HCT116 (cell line): Measurements from ENCODE around the gene GJE1. TPM values are rescaled to one million over a fixed set of nuclear protein-coding genes. Genes with fewer than 3 reads are reported as not detected.

Experiments
- ATAC-seq: fragments of 200-7000 bp; cut with Tn5 transposase; 2 replicates; pipeline ENCODE4 v1.9.1; 2020; ENCODE audit warnings: mild to moderate bottlenecking, moderate library complexity
- BruUV-seq: library from RNA; stranded (reverse); fragments of 400-500 nt; replicated peaks from 2 replicates; lab custom pipeline; 2021; lab: Mats Ljungman, UMichigan
- CTCF ChIA-PET: fragments of 300-600 bp; sonication (Branson Sonifier 250); formaldehyde crosslinking; loops from one replicate; lab custom pipeline; 2021; ENCODE audit warnings: antibody characterized with exemption; lab: Charles Lee
- POLR2A ChIA-PET: fragments of 300-600, 350-600 bp; sonication (Branson Sonifier 250); formaldehyde crosslinking; loops from one replicate; lab custom pipeline; 2021; ENCODE audit warnings: antibody characterized with exemption; lab: Charles Lee
- RAD21 ChIA-PET, 2 experiments: fragments of 300-600 bp; sonication (Branson Sonifier 250); formaldehyde crosslinking; loops; one replicate each; lab custom pipeline; 2023; ENCODE audit warnings: low total read pairs in 2 of 2; ENCODE audit not compliant: uncharacterized antibody in 2 of 2, unreplicated experiment in 2 of 2, low non-redundant PET in 1 of 2; lab: Charles Lee
- DNase-seq: peaks from one replicate; pipeline ENCODE4 v3.0.0-alpha.2; 2010; ENCODE audit warnings: low read depth, low spot score
- H2AFZ ChIP-seq: fragments of 200-600 bp; shearing (Covaris generic), sonication (generic); 2 replicates; pipeline ENCODE4 v1.6.1; 2017; ENCODE audit warnings: low read depth, mixed run types, mixed read lengths, antibody characterized with exemption, low read length; ENCODE audit not compliant: poor library complexity, severe bottlenecking
- H3K27ac ChIP-seq: 2 replicates; pipeline ENCODE4 v1.5.1; 2012; ENCODE audit warnings: low read depth, low read length
- H3K27me3 ChIP-seq: fragments of 200-600 bp; sonication (generic); 2 replicates; pipeline ENCODE4 v1.6.1; 2016; ENCODE audit warnings: mixed run types, low read length, mixed read lengths; ENCODE audit not compliant: insufficient read depth
- H3K36me3 ChIP-seq, 2 experiments: fragments of 200-500 bp in 1 of 2; fragments of 200-600 bp in 1 of 2; sonication (Bioruptor generic) in 1 of 2; sonication (generic) in 1 of 2; 2 replicates each; pipeline versions ENCODE4 v1.5.1 to v1.6.1; 2014 to 2016; ENCODE audit warnings: low read length in 2 of 2, inconsistent platforms in 1 of 2, mixed read lengths in 1 of 2, mixed run types in 1 of 2; ENCODE audit not compliant: insufficient read depth in 2 of 2, control insufficient read depth in 1 of 2
- H3K4me1 ChIP-seq, 2 experiments: fragments of 200-600 bp in 1 of 2; sonication (generic) in 1 of 2; 2 replicates each; pipeline versions ENCODE4 v1.5.1 to v1.6.1; 2012 to 2017; ENCODE audit warnings: low read length in 2 of 2, inconsistent platforms in 1 of 2, mild to moderate bottlenecking in 1 of 2, mixed read lengths in 1 of 2, mixed run types in 1 of 2, moderate library complexity in 1 of 2; ENCODE audit not compliant: insufficient read depth in 2 of 2, control insufficient read depth in 1 of 2
- H3K4me2 ChIP-seq: fragments of 200-600 bp; sonication (generic); 2 replicates; pipeline ENCODE4 v1.6.1; 2017; ENCODE audit warnings: mixed run types, low read length, mixed read lengths
- H3K4me3 ChIP-seq, 2 experiments: fragments of 200-600 bp in 1 of 2; sonication (generic) in 1 of 2; replicated peaks in 1 of 2; 2 replicates each; pipeline ENCODE4 v1.5.1; 2011 to 2016; ENCODE audit warnings: low read length in 2 of 2, control low read depth in 1 of 2, low read depth in 1 of 2, mild to moderate bottlenecking in 1 of 2, mixed read lengths in 1 of 2, mixed run types in 1 of 2
- H3K79me2 ChIP-seq: fragments of 200-600 bp; sonication (generic); 2 replicates; pipeline ENCODE4 v1.6.1; 2017; ENCODE audit warnings: mild to moderate bottlenecking, mixed run types, low read length, moderate library complexity, mixed read lengths; ENCODE audit not compliant: insufficient read depth
- H3K9ac ChIP-seq: fragments of 200-600 bp; sonication (generic); 2 replicates; pipeline ENCODE4 v1.6.1; 2016; ENCODE audit warnings: low read length, mixed read lengths
- H3K9me2 ChIP-seq: fragments of 200-600 bp; sonication (generic), shearing (Covaris generic); 2 replicates; pipeline ENCODE4 v1.6.1; 2017; ENCODE audit warnings: mixed run types, mild to moderate bottlenecking, moderate library complexity; ENCODE audit not compliant: insufficient read depth
- H3K9me3 ChIP-seq, 2 experiments: fragments of 200-500 bp in 1 of 2; fragments of 200-600 bp in 1 of 2; sonication (Bioruptor generic) in 1 of 2; sonication (generic) in 1 of 2; 2 replicates each; pipeline ENCODE4 v1.6.1; 2014 to 2017; ENCODE audit warnings: low read length in 2 of 2, mixed read lengths in 2 of 2, inconsistent platforms in 1 of 2, low read depth in 1 of 2, mild to moderate bottlenecking in 1 of 2, mixed run types in 1 of 2, moderate library complexity in 1 of 2; ENCODE audit not compliant: control insufficient read depth in 1 of 2, insufficient read depth in 1 of 2
- H4K20me1 ChIP-seq: fragments of 200-600 bp; sonication (generic), shearing (Covaris generic); 2 replicates; pipeline ENCODE4 v1.6.1; 2017; ENCODE audit warnings: mixed run types, mild to moderate bottlenecking, moderate library complexity; ENCODE audit not compliant: insufficient read depth
- CBX3 ChIP-seq: IDR thresholded peaks from 2 replicates; pipeline ENCODE4 v1.6.1; 2012; ENCODE audit warnings: low read depth
- CTCF ChIP-seq, 3 experiments: fragments of 200-600 bp in 1 of 3; sonication (generic) in 1 of 3; IDR thresholded peaks in 2 of 3; conservative IDR thresholded peaks in 1 of 3; 2 replicates each; pipeline ENCODE4 v1.5.1; 2012 to 2017; ENCODE audit warnings: low read depth in 2 of 3, low read length in 2 of 3, antibody characterized with exemption in 1 of 3, borderline replicate concordance in 1 of 3, control low read depth in 1 of 3, mild to moderate bottlenecking in 1 of 3, mixed read lengths in 1 of 3, mixed run types in 1 of 3, moderate library complexity in 1 of 3; ENCODE audit not compliant: insufficient read depth in 1 of 3
- ELF1 ChIP-seq: IDR thresholded peaks from 2 replicates; pipeline ENCODE4 v1.6.1; 2012; ENCODE audit warnings: low read depth, borderline replicate concordance
- EZH2phosphoT487 ChIP-seq: fragments of 200-600 bp; IDR thresholded peaks from 2 replicates; pipeline ENCODE4 v1.6.1; 2018; ENCODE audit warnings: antibody characterized with exemption, borderline replicate concordance
- FOSL1 ChIP-seq: IDR thresholded peaks from 2 replicates; pipeline ENCODE4 v1.6.1; 2012; ENCODE audit warnings: low read depth
- JUND ChIP-seq: IDR thresholded peaks from 2 replicates; pipeline ENCODE4 v1.6.1; 2012
- MAX ChIP-seq: IDR thresholded peaks from 2 replicates; pipeline ENCODE4 v1.6.1; 2012
- POLR2A ChIP-seq: IDR thresholded peaks from 2 replicates; pipeline ENCODE4 v1.7.0; 2011; ENCODE audit warnings: borderline replicate concordance; ENCODE audit not compliant: insufficient read depth, insufficient read length; ENCODE audit errors: extremely low read depth
- RAD21 ChIP-seq: IDR thresholded peaks from 2 replicates; pipeline ENCODE4 v1.6.1; 2012; ENCODE audit warnings: low read depth, mild to moderate bottlenecking
- SIN3A ChIP-seq: IDR thresholded peaks from 2 replicates; pipeline ENCODE4 v1.6.1; 2012; ENCODE audit warnings: low read depth
- SP1 ChIP-seq: IDR thresholded peaks from 2 replicates; pipeline ENCODE4 v1.6.1; 2012; ENCODE audit warnings: low read depth
- TCF7L2 ChIP-seq: IDR thresholded peaks from 2 replicates; pipeline ENCODE4 v1.7.0; 2011; ENCODE audit warnings: borderline replicate concordance, inconsistent platforms; ENCODE audit not compliant: insufficient read depth, insufficient read length; ENCODE audit errors: extremely low read depth
- YY1 ChIP-seq: IDR thresholded peaks from 2 replicates; pipeline ENCODE4 v1.6.1; 2011; ENCODE audit warnings: low read length, low read depth, moderate library complexity, mild to moderate bottlenecking; ENCODE audit not compliant: insufficient replicate concordance; ENCODE audit errors: extremely low read depth
- intact Hi-C: fragments of 100-400 bp; cut with micrococcal nuclease; formaldehyde crosslinking; loops from 2 replicates; pipeline ENCODE4 v1.10.0; 2022
- total RNA-seq: library from RNA; stranded (reverse); gene quantifications from one replicate; pipeline ENCODE4 v1.2.1, GENCODE V29; 2021; ENCODE audit not compliant: unreplicated experiment
- TF ChIP-seq, protein P1 (sequence below): IDR thresholded peaks from 2 replicates; pipeline ENCODE4 v1.6.1; 2011; ENCODE audit warnings: mild to moderate bottlenecking, low read length, moderate library complexity; ENCODE audit not compliant: insufficient replicate concordance; ENCODE audit errors: extremely low read depth

Gene GJE1
- total RNA-seq, 1 experiment from 2014 or later, result not detected

DNA sequence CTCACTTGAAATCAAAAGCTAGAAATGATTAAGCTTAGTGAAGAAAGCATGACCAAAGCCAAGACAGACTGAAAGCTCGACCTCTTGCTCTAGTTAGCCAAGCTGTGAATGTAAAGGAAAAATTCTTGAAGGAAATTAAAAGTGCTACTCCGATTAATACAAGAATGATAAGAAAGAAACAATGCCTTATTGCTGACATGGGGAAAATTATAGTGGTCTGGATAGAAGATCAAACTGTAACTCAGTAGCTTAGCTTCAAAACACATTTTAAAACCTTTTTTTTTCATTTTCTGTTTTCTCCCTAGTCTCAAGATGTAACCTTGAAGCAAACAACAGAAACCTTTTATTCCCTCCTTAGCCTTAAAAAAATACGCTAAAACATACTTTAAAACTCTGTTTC is 11.4 kb upstream of the GJE1 start (continued):
- TF ChIP-seq TCF7L2 (no peak), CTCF (IDR thresholded peaks at IDR 0.05 in 2 of 3, conservative IDR thresholded peaks at IDR 0.05 in 1 of 3; ENCODE audit: borderline replicate concordance in 1 of 3, insufficient read depth in 1 of 3, low read depth in 2 of 3, low read length in 2 of 3) (no peak), RAD21 (no peak), FOSL1 (no peak), ELF1 (no peak)
- TF ChIP-seq, protein P1, sequence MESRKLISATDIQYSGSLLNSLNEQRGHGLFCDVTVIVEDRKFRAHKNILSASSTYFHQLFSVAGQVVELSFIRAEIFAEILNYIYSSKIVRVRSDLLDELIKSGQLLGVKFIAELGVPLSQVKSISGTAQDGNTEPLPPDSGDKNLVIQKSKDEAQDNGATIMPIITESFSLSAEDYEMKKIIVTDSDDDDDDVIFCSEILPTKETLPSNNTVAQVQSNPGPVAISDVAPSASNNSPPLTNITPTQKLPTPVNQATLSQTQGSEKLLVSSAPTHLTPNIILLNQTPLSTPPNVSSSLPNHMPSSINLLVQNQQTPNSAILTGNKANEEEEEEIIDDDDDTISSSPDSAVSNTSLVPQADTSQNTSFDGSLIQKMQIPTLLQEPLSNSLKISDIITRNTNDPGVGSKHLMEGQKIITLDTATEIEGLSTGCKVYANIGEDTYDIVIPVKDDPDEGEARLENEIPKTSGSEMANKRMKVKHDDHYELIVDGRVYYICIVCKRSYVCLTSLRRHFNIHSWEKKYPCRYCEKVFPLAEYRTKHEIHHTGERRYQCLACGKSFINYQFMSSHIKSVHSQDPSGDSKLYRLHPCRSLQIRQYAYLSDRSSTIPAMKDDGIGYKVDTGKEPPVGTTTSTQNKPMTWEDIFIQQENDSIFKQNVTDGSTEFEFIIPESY, result no peak

DNA sequence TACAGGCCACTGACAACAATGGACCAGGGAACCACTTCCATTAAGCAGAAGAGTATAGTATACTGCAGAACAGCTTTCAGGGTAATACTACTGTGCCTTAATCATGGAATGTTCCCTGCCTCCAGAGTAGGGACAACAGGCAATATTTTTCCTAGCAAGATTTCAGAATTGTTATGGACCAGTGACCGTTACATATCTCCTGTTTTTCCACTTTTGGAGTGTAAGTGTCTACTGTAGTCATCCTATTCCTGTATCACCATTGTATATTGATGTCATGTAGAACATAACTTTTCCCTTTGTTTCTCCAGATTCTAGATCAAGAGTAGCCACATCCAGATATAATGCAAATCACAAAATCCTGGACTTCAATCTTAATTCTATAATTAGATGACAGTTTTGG is 1.9 kb upstream of the GJE1 start:
- no peak overlapping the region for H3K27ac ChIP-seq
- ChIA-PET CTCF (no interaction called here), POLR2A (no interaction called here), RAD21 (no interaction called here)
- H4K20me1 ChIP-seq, result no peaks in the 10 kb centered on the region
- no TSS peak for BruUV-seq
- DNase-seq (no peak), ATAC-seq (no peak)
- no peaks in the 10 kb centered on the region for H3K36me3 ChIP-seq
- H3K9me3 ChIP-seq, result no peaks in the 10 kb centered on the region; a peak in 1 of 4 replicates
- no peaks in the 10 kb centered on the region for H3K4me1 ChIP-seq
- no peak overlapping the region for H3K4me3 ChIP-seq
- H2AFZ ChIP-seq, result no peak overlapping the region
- H3K27me3 ChIP-seq, result no peaks in the 10 kb centered on the region
- H3K9me2 ChIP-seq, result no peaks in the 10 kb centered on the region
- intact Hi-C loops, result no loop called here
- H3K4me2 ChIP-seq, result no peak overlapping the region
- H3K9ac ChIP-seq, result no peak overlapping the region
- no peaks in the 10 kb centered on the region for H3K79me2 ChIP-seq
- no peak for TF ChIP-seq EZH2phosphoT487
- no peak for TF ChIP-seq FOSL1
- no peak for TF ChIP-seq JUND
- TF ChIP-seq, protein P1, result no peak
- no peak for TF ChIP-seq SP1
- no peak for TF ChIP-seq TCF7L2
- no peak for TF ChIP-seq MAX
- TF ChIP-seq YY1, result no peak
- no peak for TF ChIP-seq RAD21
- TF ChIP-seq SIN3A, result no peak
- no peak for TF ChIP-seq POLR2A
- TF ChIP-seq CBX3, result no peak
- no peak for TF ChIP-seq CTCF (IDR thresholded peaks at IDR 0.05 in 2 of 3, conservative IDR thresholded peaks at IDR 0.05 in 1 of 3; ENCODE audit: borderline replicate concordance in 1 of 3, insufficient read depth in 1 of 3, low read depth in 2 of 3, low read length in 2 of 3)
